Mesenchymal stem cell (in vitro differentiated cells and primary cell): ENCODE data around the gene MALSU1.
"Not testable (repeated sequence)": the region's sequence is repeated elsewhere in the genome, so short reads cannot be mapped to it uniquely, and the experiment has no call there.

ENCODE experiments used
- DNase-seq: peaks from one replicate; pipeline ENCODE4 v3.0.0-alpha.2; 2013
- H2AFZ ChIP-seq: one replicate; pipeline ENCODE4 v1.6.1; 2013; ENCODE audit warnings: low read depth, mild to moderate bottlenecking, control low read depth, inconsistent platforms, low read length, moderate library complexity
- H2AK5ac ChIP-seq: 2 replicates; pipeline ENCODE4 v1.6.1; 2013; ENCODE audit warnings: low read length, moderate library complexity, mild to moderate bottlenecking, inconsistent platforms; ENCODE audit not compliant: severe bottlenecking
- H2BK120ac ChIP-seq: one replicate; pipeline ENCODE4 v1.6.1; 2013; ENCODE audit warnings: low read depth, mild to moderate bottlenecking, inconsistent platforms, low read length, moderate library complexity
- H2BK12ac ChIP-seq, 2 experiments: one replicate each; pipeline ENCODE4 v1.6.1; 2013; ENCODE audit warnings: inconsistent platforms in 2 of 2, low read length in 2 of 2, mild to moderate bottlenecking in 2 of 2, moderate library complexity in 2 of 2, control low read depth in 1 of 2
- H2BK15ac ChIP-seq: one replicate; pipeline ENCODE4 v1.6.1; 2013; ENCODE audit warnings: mild to moderate bottlenecking, low read depth, inconsistent platforms; ENCODE audit not compliant: poor library complexity, severe bottlenecking
- H2BK5ac ChIP-seq: 2 replicates; pipeline ENCODE4 v1.6.1; 2013; ENCODE audit warnings: low read depth, mild to moderate bottlenecking, low read length, control low read depth, inconsistent platforms; ENCODE audit not compliant: poor library complexity, severe bottlenecking
- H3K14ac ChIP-seq, 2 experiments: one replicate each; pipeline ENCODE4 v1.6.1; 2013; ENCODE audit warnings: inconsistent platforms in 2 of 2, low read length in 2 of 2, control low read depth in 1 of 2, mild to moderate bottlenecking in 1 of 2, moderate library complexity in 1 of 2
- H3K18ac ChIP-seq, 2 experiments: one replicate each; pipeline ENCODE4 v1.6.1; 2013; ENCODE audit warnings: inconsistent platforms in 2 of 2, low read length in 2 of 2, control low read depth in 1 of 2, low read depth in 1 of 2, mild to moderate bottlenecking in 1 of 2
- H3K23ac ChIP-seq, 2 experiments: one replicate each; pipeline ENCODE4 v1.6.1; 2013; ENCODE audit warnings: inconsistent platforms in 2 of 2, low read length in 2 of 2, mild to moderate bottlenecking in 2 of 2, moderate library complexity in 2 of 2, control low read depth in 1 of 2
- H3K27ac ChIP-seq: 2 replicates; pipeline ENCODE4 v1.5.1; 2013; ENCODE audit warnings: mild to moderate bottlenecking, moderate library complexity, low read length, control low read depth, inconsistent platforms; ENCODE audit not compliant: poor library complexity, severe bottlenecking
- H3K27me3 ChIP-seq, 2 experiments: 2 replicates each; pipeline versions ENCODE4 v1.6.1 to v1.7.0; 2013; ENCODE audit warnings: low read length in 2 of 2, mild to moderate bottlenecking in 2 of 2, moderate library complexity in 2 of 2, control low read depth in 1 of 2, inconsistent platforms in 1 of 2; ENCODE audit not compliant: control insufficient read depth in 1 of 2, insufficient read depth in 1 of 2
- H3K36me3 ChIP-seq, 2 experiments: 2 replicates each; pipeline versions ENCODE4 v1.6.1 to v1.7.0; 2013; ENCODE audit warnings: low read length in 2 of 2, control low read depth in 1 of 2, inconsistent platforms in 1 of 2, low read depth in 1 of 2, mild to moderate bottlenecking in 1 of 2; ENCODE audit not compliant: insufficient read depth in 2 of 2, control insufficient read depth in 1 of 2
- H3K4ac ChIP-seq, 2 experiments: one replicate each; pipeline ENCODE4 v1.6.1; 2013; ENCODE audit warnings: inconsistent platforms in 2 of 2, low read length in 2 of 2, mild to moderate bottlenecking in 2 of 2, moderate library complexity in 2 of 2, control low read depth in 1 of 2, low read depth in 1 of 2
- H3K4me1 ChIP-seq: 2 replicates; pipeline ENCODE4 v1.6.1; 2013; ENCODE audit warnings: low read depth, low read length, control low read depth; ENCODE audit not compliant: control insufficient read depth, insufficient read depth
- H3K4me2 ChIP-seq: 2 replicates; pipeline ENCODE4 v1.6.1; 2013; ENCODE audit warnings: low read length, mild to moderate bottlenecking, inconsistent platforms; ENCODE audit not compliant: poor library complexity, severe bottlenecking
- H3K4me3 ChIP-seq, 2 experiments: 2 replicates each; pipeline versions ENCODE4 v1.5.1 to v1.7.0; 2013; ENCODE audit warnings: low read length in 2 of 2, mild to moderate bottlenecking in 2 of 2, control low read depth in 1 of 2, low read depth in 1 of 2; ENCODE audit not compliant: insufficient read depth in 1 of 2
- H3K79me1 ChIP-seq: replicated peaks from 2 replicates; pipeline ENCODE4 v1.6.1; 2013; ENCODE audit warnings: mild to moderate bottlenecking, control low read depth, low read length, inconsistent platforms; ENCODE audit not compliant: poor library complexity, severe bottlenecking
- H3K9ac ChIP-seq: 2 replicates; pipeline ENCODE4 v1.7.0; 2013; ENCODE audit warnings: mild to moderate bottlenecking, low read length, moderate library complexity
- H3K9me3 ChIP-seq: 2 replicates; pipeline ENCODE4 v1.7.0; 2013; ENCODE audit warnings: mild to moderate bottlenecking, low read length; ENCODE audit not compliant: control insufficient read depth
- H4K8ac ChIP-seq: one replicate; pipeline ENCODE4 v1.6.1; 2013; ENCODE audit warnings: inconsistent platforms, mild to moderate bottlenecking, low read length, moderate library complexity
- H4K91ac ChIP-seq: one replicate; pipeline ENCODE4 v1.6.1; 2013; ENCODE audit warnings: mild to moderate bottlenecking, low read length, inconsistent platforms
- WGBS: methylation state at CpG from one replicate; pipeline ENCODE4 v1.1.7; 2013; ENCODE audit warnings: mixed read lengths; 5-methylcytosine and 5-hydroxymethylcytosine counted together

The MALSU1 gene

GRCh38 chr7:23312141-23312540 lies 13.0 kb downstream of the MALSU1 start:
- H2AK5ac ChIP-seq, H2BK120ac ChIP-seq, H2AFZ ChIP-seq, H3K4ac ChIP-seq, H3K9me3 ChIP-seq, H3K18ac ChIP-seq, H3K4me2 ChIP-seq, H3K23ac ChIP-seq, H2BK12ac ChIP-seq, H4K8ac ChIP-seq, H3K4me3 ChIP-seq, H3K27ac ChIP-seq, H3K4me1 ChIP-seq, H2BK5ac ChIP-seq, H3K27me3 ChIP-seq, H2BK15ac ChIP-seq, H3K14ac ChIP-seq, H3K9ac ChIP-seq, H4K91ac ChIP-seq, DNase-seq: not testable (repeated sequence)
- WGBS: 94% methylated on average over 2 of the region's 2 CpGs
- Histone ChIP-seq H3K36me3 (peaks cover 22 to 57% of the 10 kb centered on the region in 2 experiments), H3K79me1 (peaks cover 18% of the 10 kb centered on the region)

DNA sequence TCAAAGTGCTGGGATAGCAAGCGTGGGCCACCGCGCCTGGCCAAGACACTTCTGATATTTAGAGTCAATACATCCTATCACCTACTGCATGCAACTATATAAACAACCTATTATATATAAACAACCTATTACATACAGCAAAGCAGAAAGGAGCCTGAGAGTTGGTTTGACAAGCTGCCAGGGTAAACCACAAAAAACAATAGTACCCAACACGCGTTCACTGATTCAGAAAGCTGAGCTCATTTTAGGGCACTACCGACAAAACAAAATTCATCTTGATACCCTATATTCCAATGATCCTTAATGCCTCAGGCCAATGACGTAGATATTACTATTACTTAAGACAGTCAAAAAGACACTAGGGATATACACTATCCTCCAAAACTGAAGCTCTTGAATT lies 16.2 kb downstream of the MALSU1 start:
- Histone ChIP-seq H2BK15ac (no peak overlapping the region), H2AFZ (no peak overlapping the region), H3K4me3 (no peak overlapping the region), H3K14ac (no peak overlapping the region), H3K36me3 (peaks cover 32 to 34% of the 10 kb centered on the region in 2 experiments), H2BK12ac (no peak overlapping the region), H4K8ac (no peak overlapping the region), H3K23ac (no peak overlapping the region), H2BK120ac (no peak overlapping the region), H3K4me1 (peaks cover 2% of the 10 kb centered on the region), H3K27ac (no peak overlapping the region), H2BK5ac (no peak overlapping the region), H3K9ac (no peak overlapping the region), H3K79me1 (peaks cover 16% of the 10 kb centered on the region), H3K4me2 (no peak overlapping the region), H4K91ac (no peak overlapping the region), H3K4ac (no peak overlapping the region), H3K9me3 (no peaks in the 10 kb centered on the region), H3K18ac (no peak overlapping the region), H3K27me3 (no peaks in the 10 kb centered on the region), H2AK5ac (no peak overlapping the region)
- no peak for DNase-seq
- WGBS: 88% methylated on average over 6 of the region's 7 CpGs

DNA sequence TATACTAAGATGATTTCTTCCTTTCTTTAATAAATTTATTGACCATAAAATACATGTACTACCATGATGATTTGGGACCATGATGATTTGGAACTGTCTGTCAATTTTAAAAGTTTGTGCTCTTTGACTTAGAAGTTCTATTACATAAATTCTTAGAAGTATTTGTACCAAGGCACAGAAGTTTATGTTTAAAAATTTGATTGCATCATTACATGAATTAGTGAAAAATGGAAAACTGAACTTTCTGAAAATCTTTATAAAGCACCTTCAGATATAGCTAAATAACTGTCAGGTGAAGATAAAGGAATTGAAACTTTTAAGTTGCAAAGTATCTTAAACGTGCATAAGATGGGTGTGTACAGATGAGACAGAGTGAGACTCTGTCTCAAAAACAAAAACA lies 32.0 kb downstream of the MALSU1 start:
- WGBS: no CpG with 5 or more reads among the region's 1 CpG
- H4K91ac ChIP-seq: no peak overlapping the region

DNA sequence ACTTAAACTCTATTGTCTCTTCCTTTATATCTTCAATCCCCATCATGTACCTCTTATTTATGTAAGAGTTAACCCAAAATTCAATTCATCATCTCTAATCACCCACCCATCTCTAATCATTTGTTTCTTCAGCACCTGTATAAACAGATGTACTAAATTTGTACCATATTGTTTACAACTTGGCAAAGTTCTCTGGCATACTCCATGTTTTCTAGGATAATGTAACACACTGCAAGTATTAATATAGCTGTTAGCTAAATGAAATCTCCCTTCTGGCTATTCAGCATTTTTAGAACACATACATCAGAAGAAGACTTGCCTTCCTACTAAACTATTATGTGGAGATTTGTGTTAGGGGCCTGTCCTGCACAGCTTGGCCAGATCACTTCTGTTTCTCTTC lies 33.1 kb downstream of the MALSU1 start:
- Histone ChIP-seq H2AFZ (no peak overlapping the region), H4K91ac (no peak overlapping the region), H3K23ac (no peak overlapping the region), H3K18ac (no peak overlapping the region), H4K8ac (no peak overlapping the region), H2BK120ac (no peak overlapping the region), H2BK15ac (no peak overlapping the region), H3K36me3 (peaks cover 0 to 3% of the 10 kb centered on the region in 2 experiments), H3K4me1 (peaks cover 12% of the 10 kb centered on the region), H2BK5ac (no peak overlapping the region), H3K9me3 (peaks cover under 1% of the 10 kb centered on the region), H3K27ac (peak overlapping the region; percentile 16), H3K4me3 (no peak overlapping the region), H3K14ac (no peak overlapping the region), H3K4ac (no peak overlapping the region), H3K9ac (no peak overlapping the region), H2AK5ac (no peak overlapping the region), H3K4me2 (no peak overlapping the region), H3K79me1 (peaks cover 15% of the 10 kb centered on the region), H3K27me3 (no peaks in the 10 kb centered on the region), H2BK12ac (no peak overlapping the region)
- DNase-seq: no peak

More for the DNA sequence above, 32.0 kb downstream of the MALSU1 start:
- Histone ChIP-seq H2BK15ac (no peak overlapping the region), H3K4ac (no peak overlapping the region), H2AK5ac (no peak overlapping the region), H3K14ac (no peak overlapping the region), H3K23ac (no peak overlapping the region), H2AFZ (no peak overlapping the region), H3K4me1 (peaks cover 8% of the 10 kb centered on the region), H3K36me3 (peaks cover 0 to 3% of the 10 kb centered on the region in 2 experiments), H3K9me3 (no peaks in the 10 kb centered on the region), H3K27ac (no peak overlapping the region), H3K9ac (no peak overlapping the region), H3K27me3 (no peaks in the 10 kb centered on the region), H2BK120ac (no peak overlapping the region), H4K8ac (no peak overlapping the region), H3K4me3 (no peak overlapping the region), H2BK5ac (no peak overlapping the region), H3K4me2 (no peak overlapping the region), H3K18ac (no peak overlapping the region), H3K79me1 (peaks cover 15% of the 10 kb centered on the region), H2BK12ac (no peak overlapping the region)
- no peak for DNase-seq
